DOHH2 (cell line): Measurements from ENCODE around the gene UNC13A.

Experiments
- H3F3A ChIP-seq: fragments of 200-600 bp; sonication (generic), shearing (Covaris generic); 2 replicates; pipeline ENCODE4 v1.6.0; 2016; ENCODE audit warnings: antibody characterized with exemption, mild to moderate bottlenecking; ENCODE audit not compliant: control insufficient read depth, insufficient read depth
- H3K27ac ChIP-seq: fragments of 200-600 bp; sonication (generic); 2 replicates; pipeline ENCODE4 v1.5.1; 2014; ENCODE audit warnings: low read depth, mild to moderate bottlenecking, low read length, moderate library complexity
- H3K27me3 ChIP-seq: fragments of 200-600 bp; sonication (generic); 2 replicates; pipeline ENCODE4 v1.6.1; 2014; ENCODE audit warnings: mild to moderate bottlenecking, low read length, mixed read lengths; ENCODE audit not compliant: control insufficient read depth
- H3K36me3 ChIP-seq: fragments of 200-600 bp; sonication (generic); 2 replicates; pipeline ENCODE4 v1.6.1; 2014; ENCODE audit warnings: mild to moderate bottlenecking, low read length, moderate library complexity, mixed read lengths; ENCODE audit not compliant: control insufficient read depth
- H3K4me1 ChIP-seq: fragments of 200-600 bp; sonication (generic); 2 replicates; pipeline ENCODE4 v1.6.1; 2014; ENCODE audit warnings: mild to moderate bottlenecking, low read length, mixed read lengths; ENCODE audit not compliant: control insufficient read depth
- H3K4me2 ChIP-seq: fragments of 200-600 bp; sonication (generic); 2 replicates; pipeline ENCODE4 v1.6.0; 2014; ENCODE audit warnings: mild to moderate bottlenecking, low read length, moderate library complexity
- H3K4me3 ChIP-seq: fragments of 200-600 bp; sonication (generic); 2 replicates; pipeline ENCODE4 v1.5.1; 2014; ENCODE audit warnings: mild to moderate bottlenecking, low read length, mixed read lengths
- H3K79me2 ChIP-seq: fragments of 200-600 bp; sonication (generic); 2 replicates; pipeline ENCODE4 v1.6.1; 2014; ENCODE audit warnings: mild to moderate bottlenecking, low read length, mixed read lengths; ENCODE audit not compliant: control insufficient read depth
- H3K9me2 ChIP-seq: fragments of 200-600 bp; sonication (generic); replicated peaks from 2 replicates; pipeline ENCODE4 v1.6.1; 2014; ENCODE audit warnings: mild to moderate bottlenecking, low read length, mixed read lengths; ENCODE audit not compliant: control insufficient read depth
- H3K9me3 ChIP-seq: fragments of 200-600 bp; sonication (generic); 2 replicates; pipeline ENCODE4 v1.6.1; 2014; ENCODE audit warnings: antibody characterized with exemption, low read length, mixed read lengths; ENCODE audit not compliant: control insufficient read depth, insufficient read depth
- H4K20me1 ChIP-seq: fragments of 200-600 bp; sonication (generic); 2 replicates; pipeline ENCODE4 v1.6.0; 2014; ENCODE audit warnings: low read depth, mild to moderate bottlenecking, antibody characterized with exemption, low read length, moderate library complexity; ENCODE audit not compliant: control insufficient read depth, insufficient read depth
- EZH2phosphoT487 ChIP-seq: fragments of 200-600 bp; sonication (generic); IDR thresholded peaks from 2 replicates; pipeline ENCODE4 v1.6.1; 2017; ENCODE audit warnings: borderline replicate concordance, mild to moderate bottlenecking, antibody characterized with exemption, low read length, moderate library complexity, mixed read lengths
- TF ChIP-seq, protein P1 (sequence below): fragments of 200-600 bp; sonication (generic); IDR thresholded peaks from one replicate; pipeline ENCODE4 v1.5.1; 2014; ENCODE audit warnings: antibody characterized with exemption, mild to moderate bottlenecking, low read depth, low read length; ENCODE audit not compliant: poor library complexity, severe bottlenecking

UNC13A gene

GRCh38 chr19:17687141-17687856, 855 bp downstream of the UNC13A start:
- Histone ChIP-seq H3F3A (no peaks in the 10 kb centered on the region), H4K20me1 (no peaks in the 10 kb centered on the region), H3K27ac (no peak overlapping the region), H3K36me3 (no peaks in the 10 kb centered on the region), H3K79me2 (no peaks in the 10 kb centered on the region), H3K4me3 (no peak overlapping the region), H3K4me1 (peaks cover 6% of the 10 kb centered on the region; the same call in 1 of the 2 replicates), H3K9me3 (no peaks in the 10 kb centered on the region), H3K4me2 (no peak overlapping the region; the same call in 1 of the 2 replicates), H3K9me2 (no peaks in the 10 kb centered on the region), H3K27me3 (peaks cover 38% of the 10 kb centered on the region)
- TF ChIP-seq, protein P1, sequence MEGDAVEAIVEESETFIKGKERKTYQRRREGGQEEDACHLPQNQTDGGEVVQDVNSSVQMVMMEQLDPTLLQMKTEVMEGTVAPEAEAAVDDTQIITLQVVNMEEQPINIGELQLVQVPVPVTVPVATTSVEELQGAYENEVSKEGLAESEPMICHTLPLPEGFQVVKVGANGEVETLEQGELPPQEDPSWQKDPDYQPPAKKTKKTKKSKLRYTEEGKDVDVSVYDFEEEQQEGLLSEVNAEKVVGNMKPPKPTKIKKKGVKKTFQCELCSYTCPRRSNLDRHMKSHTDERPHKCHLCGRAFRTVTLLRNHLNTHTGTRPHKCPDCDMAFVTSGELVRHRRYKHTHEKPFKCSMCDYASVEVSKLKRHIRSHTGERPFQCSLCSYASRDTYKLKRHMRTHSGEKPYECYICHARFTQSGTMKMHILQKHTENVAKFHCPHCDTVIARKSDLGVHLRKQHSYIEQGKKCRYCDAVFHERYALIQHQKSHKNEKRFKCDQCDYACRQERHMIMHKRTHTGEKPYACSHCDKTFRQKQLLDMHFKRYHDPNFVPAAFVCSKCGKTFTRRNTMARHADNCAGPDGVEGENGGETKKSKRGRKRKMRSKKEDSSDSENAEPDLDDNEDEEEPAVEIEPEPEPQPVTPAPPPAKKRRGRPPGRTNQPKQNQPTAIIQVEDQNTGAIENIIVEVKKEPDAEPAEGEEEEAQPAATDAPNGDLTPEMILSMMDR, result no peak
- TF ChIP-seq EZH2phosphoT487, result no peak

GRCh38 chr19:17686592-17687024, 1.5 kb downstream of the UNC13A start:
- Histone ChIP-seq H3K4me3 (no peak overlapping the region), H3K27ac (no peak overlapping the region), H3K27me3 (peaks cover 38% of the 10 kb centered on the region), H3K9me3 (no peaks in the 10 kb centered on the region), H3K36me3 (no peaks in the 10 kb centered on the region), H3F3A (no peaks in the 10 kb centered on the region), H3K4me2 (peak overlapping the region; percentile 31; the same call in 1 of the 2 replicates), H3K9me2 (no peaks in the 10 kb centered on the region), H3K79me2 (no peaks in the 10 kb centered on the region), H4K20me1 (no peaks in the 10 kb centered on the region), H3K4me1 (peaks cover 6% of the 10 kb centered on the region; the same call in 1 of the 2 replicates)
- TF ChIP-seq, protein P1, result no peak
- no peak; the same call in 1 of the 2 replicates for TF ChIP-seq EZH2phosphoT487

- TF ChIP-seq, protein P1, result no peak
- TF ChIP-seq EZH2phosphoT487, result no peak
- Histone ChIP-seq H3F3A (no peaks in the 10 kb centered on the region), H3K36me3 (no peaks in the 10 kb centered on the region), H3K27me3 (peaks cover 39% of the 10 kb centered on the region), H3K79me2 (no peaks in the 10 kb centered on the region), H3K9me3 (no peaks in the 10 kb centered on the region), H3K9me2 (no peaks in the 10 kb centered on the region), H3K27ac (no peak overlapping the region), H4K20me1 (no peaks in the 10 kb centered on the region), H3K4me2 (peak overlapping the region; percentile 31; the same call in 1 of the 2 replicates), H3K4me3 (no peak overlapping the region), H3K4me1 (peaks cover 6% of the 10 kb centered on the region; the same call in 1 of the 2 replicates)
Measured at GRCh38 chr19:17686023-17686521, 2.1 kb downstream of the UNC13A start.
